Trophoblast cell (in vitro differentiated cells and primary cell): ENCODE measurements around the gene EDC4.

Source experiments
- DNase-seq, 2 donors: peaks; one replicate each; pipeline ENCODE4 v3.0.0-alpha.2; 2016
- H2AFZ ChIP-seq: 2 replicates; pipeline ENCODE4 v1.6.1; 2013; ENCODE audit warnings: low read length, moderate library complexity, mild to moderate bottlenecking; ENCODE audit not compliant: insufficient read depth, poor library complexity
- H2AK5ac ChIP-seq: 2 replicates; pipeline ENCODE4 v1.6.1; 2013; ENCODE audit warnings: mild to moderate bottlenecking, low read length
- H2BK120ac ChIP-seq: 2 replicates; pipeline ENCODE4 v1.6.1; 2013; ENCODE audit warnings: low read length, mild to moderate bottlenecking, moderate library complexity; ENCODE audit not compliant: insufficient read depth, poor library complexity
- H2BK12ac ChIP-seq: 2 replicates; pipeline ENCODE4 v1.6.1; 2013; ENCODE audit warnings: mild to moderate bottlenecking, low read length, moderate library complexity
- H2BK5ac ChIP-seq: 2 replicates; pipeline ENCODE4 v1.6.1; 2013; ENCODE audit warnings: low read length, low read depth, moderate library complexity, mild to moderate bottlenecking; ENCODE audit not compliant: poor library complexity
- H3K14ac ChIP-seq: 2 replicates; pipeline ENCODE4 v1.6.1; 2013; ENCODE audit warnings: mild to moderate bottlenecking, low read length
- H3K18ac ChIP-seq: 2 replicates; pipeline ENCODE4 v1.6.1; 2013; ENCODE audit warnings: mild to moderate bottlenecking, low read length
- H3K23ac ChIP-seq: 2 replicates; pipeline ENCODE4 v1.6.1; 2013; ENCODE audit warnings: low read length
- H3K27ac ChIP-seq: 2 replicates; pipeline ENCODE4 v1.5.1; 2013; ENCODE audit warnings: low read depth, mild to moderate bottlenecking, inconsistent platforms, low read length, moderate library complexity
- H3K27me3 ChIP-seq: 2 replicates; pipeline ENCODE4 v1.6.1; 2013; ENCODE audit warnings: inconsistent platforms, mild to moderate bottlenecking, low read length, moderate library complexity; ENCODE audit not compliant: insufficient read depth
- H3K36me3 ChIP-seq, 2 experiments: 1 replicate in 1 of 2; 2 replicates in 1 of 2; pipeline ENCODE4 v1.6.1; 2013; ENCODE audit warnings: low read length in 2 of 2, mild to moderate bottlenecking in 2 of 2, moderate library complexity in 1 of 2; ENCODE audit not compliant: insufficient read depth in 2 of 2, control insufficient read depth in 1 of 2
- H3K4ac ChIP-seq: 2 replicates; pipeline ENCODE4 v1.6.1; 2013; ENCODE audit warnings: low read depth, mild to moderate bottlenecking, low read length, moderate library complexity
- H3K4me1 ChIP-seq, 2 experiments: 1 replicate in 1 of 2; 2 replicates in 1 of 2; pipeline ENCODE4 v1.6.1; 2013; ENCODE audit warnings: low read length in 2 of 2, mild to moderate bottlenecking in 2 of 2, moderate library complexity in 1 of 2; ENCODE audit not compliant: insufficient read depth in 2 of 2, control insufficient read depth in 1 of 2
- H3K4me2 ChIP-seq: 2 replicates; pipeline ENCODE4 v1.6.1; 2013; ENCODE audit warnings: inconsistent platforms, mild to moderate bottlenecking, low read length, moderate library complexity
- H3K4me3 ChIP-seq: 2 replicates; pipeline ENCODE4 v1.5.1; 2013; ENCODE audit warnings: mild to moderate bottlenecking, low read depth, low read length, inconsistent platforms
- H3K79me1 ChIP-seq: one replicate; pipeline ENCODE4 v1.6.1; 2013; ENCODE audit warnings: low read length
- H3K79me2 ChIP-seq: 2 replicates; pipeline ENCODE4 v1.6.1; 2013; ENCODE audit warnings: low read length, mild to moderate bottlenecking; ENCODE audit not compliant: control insufficient read depth, insufficient read depth, poor library complexity
- H3K9ac ChIP-seq: 2 replicates; pipeline ENCODE4 v1.6.1; 2013; ENCODE audit warnings: mild to moderate bottlenecking, low read length
- H3K9me3 ChIP-seq: 2 replicates; pipeline ENCODE4 v1.6.1; 2013; ENCODE audit warnings: low read depth, mild to moderate bottlenecking, control low read depth, inconsistent platforms, low read length; ENCODE audit not compliant: insufficient read depth
- H4K12ac ChIP-seq: 2 replicates; pipeline ENCODE4 v1.6.1; 2013; ENCODE audit warnings: low read depth, mild to moderate bottlenecking, low read length, moderate library complexity
- H4K8ac ChIP-seq: 2 replicates; pipeline ENCODE4 v1.6.1; 2013; ENCODE audit warnings: low read depth, mild to moderate bottlenecking, low read length, moderate library complexity
- H4K91ac ChIP-seq: one replicate; pipeline ENCODE4 v1.6.1; 2013; ENCODE audit warnings: low read depth, mild to moderate bottlenecking, low read length, moderate library complexity
- WGBS: extraction: QIAGEN DNeasy Blood & Tissue Kit; methylation state at CpG from one replicate; pipeline ENCODE4 v1.1.7; 2013; ENCODE audit warnings: missing lambda C conversion rate; ENCODE audit not compliant: insufficient read length, insufficient coverage; ENCODE audit errors: extremely low coverage; 5-methylcytosine and 5-hydroxymethylcytosine counted together

EDC4 gene

DNA sequence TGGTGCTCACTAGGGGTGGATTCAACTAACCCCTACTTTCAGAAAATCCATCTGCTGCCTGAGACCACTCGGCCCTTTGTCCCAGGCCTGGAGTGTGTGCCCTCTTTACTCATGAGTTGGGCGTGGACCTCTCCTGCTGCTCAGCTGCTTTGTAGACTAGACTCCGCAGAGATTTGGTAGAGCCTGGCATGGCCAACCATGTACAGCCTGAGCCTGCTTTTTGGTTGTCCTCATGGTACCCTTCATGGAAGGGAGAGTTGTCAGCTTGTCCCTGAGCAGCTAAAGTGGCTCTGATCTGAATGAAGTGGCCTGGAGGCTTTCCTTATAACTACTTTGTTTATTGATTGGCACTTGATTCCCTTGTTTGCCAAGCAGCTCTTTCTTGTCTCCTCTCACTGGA lies 1.5 kb downstream of the EDC4 start:
- H2BK120ac ChIP-seq, result no peak overlapping the region
- peak overlapping the region; percentile 78 for H3K4ac ChIP-seq
- H3K18ac ChIP-seq, result no peak overlapping the region
- peak overlapping the region; percentile 92 for H3K4me2 ChIP-seq
- no peak overlapping the region for H3K14ac ChIP-seq
- peaks cover 2% of the 10 kb centered on the region for H3K9me3 ChIP-seq
- H4K12ac ChIP-seq, result no peak overlapping the region
- H3K79me1 ChIP-seq, result peaks cover 4% of the 10 kb centered on the region
- no CpG with 5 or more reads among the region's 3 CpGs for WGBS
- no peak overlapping the region for H3K23ac ChIP-seq
- H2AK5ac ChIP-seq, result no peak overlapping the region
- no peak overlapping the region for H4K8ac ChIP-seq
- H3K9ac ChIP-seq, result no peak overlapping the region
- no peak overlapping the region for H2AFZ ChIP-seq
- H3K27me3 ChIP-seq, result no peaks in the 10 kb centered on the region
- no peak overlapping the region for H4K91ac ChIP-seq
- no peak overlapping the region for H3K27ac ChIP-seq
- H2BK12ac ChIP-seq, result no peak overlapping the region
- peaks cover 3 to 8% of the 10 kb centered on the region in 2 experiments for H3K4me1 ChIP-seq
- H3K36me3 ChIP-seq, result peaks cover 51 to 64% of the 10 kb centered on the region in 2 experiments
- no peak for DNase-seq
- H2BK5ac ChIP-seq, result no peak overlapping the region
- peaks cover 12% of the 10 kb centered on the region for H3K79me2 ChIP-seq
- no peak overlapping the region for H3K4me3 ChIP-seq

DNA sequence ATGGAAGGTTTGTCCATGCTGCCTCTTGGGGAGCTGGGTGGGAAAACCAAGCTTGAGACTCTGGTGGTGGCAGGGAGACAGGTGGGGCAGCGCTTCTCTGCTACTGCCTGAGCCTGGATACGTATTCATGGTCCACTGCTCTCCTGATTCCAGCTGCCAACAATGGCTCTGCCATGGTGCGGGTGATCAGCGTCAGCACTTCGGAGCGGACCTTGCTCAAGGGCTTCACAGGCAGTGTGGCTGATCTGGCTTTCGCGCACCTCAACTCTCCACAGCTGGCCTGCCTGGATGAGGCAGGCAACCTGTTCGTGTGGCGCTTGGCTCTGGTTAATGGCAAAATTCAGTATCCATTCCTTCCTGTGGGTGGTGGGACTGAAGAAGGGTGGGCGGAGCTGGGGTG lies 4.2 kb downstream of the EDC4 start:
- H3K36me3 ChIP-seq, result peaks cover 61 to 68% of the 10 kb centered on the region in 2 experiments
- no peak overlapping the region for H3K27ac ChIP-seq
- H2BK12ac ChIP-seq, result no peak overlapping the region
- H2AFZ ChIP-seq, result no peak overlapping the region
- peaks cover 12% of the 10 kb centered on the region for H3K79me2 ChIP-seq
- no peak overlapping the region for H4K8ac ChIP-seq
- H3K9me3 ChIP-seq, result peaks cover 6% of the 10 kb centered on the region
- no CpG with 5 or more reads among the region's 11 CpGs for WGBS
- no peak overlapping the region for H3K4ac ChIP-seq
- no peak overlapping the region for H3K18ac ChIP-seq
- H2BK5ac ChIP-seq, result no peak overlapping the region
- H3K14ac ChIP-seq, result no peak overlapping the region
- H3K23ac ChIP-seq, result no peak overlapping the region
- H3K4me3 ChIP-seq, result no peak overlapping the region
- H4K12ac ChIP-seq, result no peak overlapping the region
- H3K27me3 ChIP-seq, result no peaks in the 10 kb centered on the region
- H3K4me2 ChIP-seq, result no peak overlapping the region
- H3K79me1 ChIP-seq, result peaks cover 4% of the 10 kb centered on the region
- DNase-seq, result no peak
- peaks cover 3 to 8% of the 10 kb centered on the region in 2 experiments for H3K4me1 ChIP-seq
- H3K9ac ChIP-seq, result no peak overlapping the region
- no peak overlapping the region for H4K91ac ChIP-seq
- no peak overlapping the region for H2BK120ac ChIP-seq
- no peak overlapping the region for H2AK5ac ChIP-seq

DNA sequence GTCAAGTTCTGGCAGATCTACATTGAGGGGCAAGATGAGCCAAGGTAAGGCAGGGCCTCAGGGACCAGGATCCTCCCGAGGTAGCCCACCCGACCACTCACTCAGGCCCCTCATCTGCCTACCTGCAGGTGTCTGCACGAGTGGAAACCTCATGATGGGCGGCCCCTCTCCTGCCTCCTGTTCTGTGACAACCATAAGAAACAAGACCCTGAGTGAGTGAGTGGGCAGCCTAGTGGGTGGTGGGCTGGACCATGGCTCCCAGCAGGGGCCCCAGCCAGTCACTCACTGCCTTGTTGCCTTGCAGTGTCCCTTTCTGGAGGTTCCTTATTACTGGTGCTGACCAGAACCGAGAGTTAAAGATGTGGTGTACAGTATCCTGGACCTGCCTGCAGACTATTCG lies 5.4 kb downstream of the EDC4 start:
- H3K36me3 ChIP-seq, result peaks cover 71 to 76% of the 10 kb centered on the region in 2 experiments
- H3K9ac ChIP-seq, result no peak overlapping the region
- no peaks in the 10 kb centered on the region for H3K27me3 ChIP-seq
- H3K9me3 ChIP-seq, result peaks cover 6% of the 10 kb centered on the region
- no peak overlapping the region for H2BK120ac ChIP-seq
- no CpG with 5 or more reads among the region's 6 CpGs for WGBS
- H2AFZ ChIP-seq, result no peak overlapping the region
- no peak overlapping the region for H4K12ac ChIP-seq
- H3K14ac ChIP-seq, result no peak overlapping the region
- peaks cover 8% of the 10 kb centered on the region for H3K79me2 ChIP-seq
- H3K4ac ChIP-seq, result no peak overlapping the region
- H2AK5ac ChIP-seq, result no peak overlapping the region
- no peak for DNase-seq
- no peak overlapping the region for H4K91ac ChIP-seq
- no peak overlapping the region for H2BK12ac ChIP-seq
- H4K8ac ChIP-seq, result no peak overlapping the region
- H3K4me3 ChIP-seq, result no peak overlapping the region
- H3K79me1 ChIP-seq, result no peaks in the 10 kb centered on the region
- no peak overlapping the region for H2BK5ac ChIP-seq
- H3K27ac ChIP-seq, result no peak overlapping the region
- H3K4me1 ChIP-seq, result peaks cover 11 to 15% of the 10 kb centered on the region in 2 experiments
- H3K23ac ChIP-seq, result no peak overlapping the region
- no peak overlapping the region for H3K4me2 ChIP-seq
- H3K18ac ChIP-seq, result no peak overlapping the region

DNA sequence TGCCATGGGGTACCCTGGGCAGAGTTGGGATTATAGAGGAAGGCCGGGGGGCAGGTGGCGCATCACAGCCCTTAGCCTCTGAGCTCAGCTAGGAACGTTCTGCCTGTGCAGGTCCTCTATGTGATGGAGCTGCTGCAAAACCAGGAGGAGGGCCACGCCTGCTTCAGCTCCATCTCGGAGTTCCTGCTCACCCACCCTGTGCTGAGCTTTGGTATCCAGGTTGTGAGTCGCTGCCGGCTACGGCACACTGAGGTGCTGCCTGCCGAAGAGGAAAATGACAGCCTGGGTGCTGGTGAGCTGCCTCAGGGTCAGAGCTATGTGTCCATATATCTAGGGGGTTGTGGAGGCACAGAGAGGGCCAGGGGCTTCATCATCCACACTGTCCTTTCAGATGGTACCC lies 6.0 kb downstream of the EDC4 start:
- Histone ChIP-seq H3K4me1 (peaks cover 17 to 19% of the 10 kb centered on the region in 2 experiments), H3K27ac (no peak overlapping the region), H3K79me1 (no peaks in the 10 kb centered on the region), H2BK120ac (no peak overlapping the region), H3K18ac (no peak overlapping the region), H3K23ac (no peak overlapping the region), H3K36me3 (peaks cover 76 to 80% of the 10 kb centered on the region in 2 experiments), H2AK5ac (no peak overlapping the region), H3K27me3 (no peaks in the 10 kb centered on the region), H4K8ac (no peak overlapping the region), H3K4me2 (no peak overlapping the region), H3K14ac (no peak overlapping the region), H3K9ac (no peak overlapping the region), H3K4ac (no peak overlapping the region), H3K4me3 (no peak overlapping the region), H2BK12ac (no peak overlapping the region), H3K9me3 (peaks cover 6% of the 10 kb centered on the region), H2AFZ (no peak overlapping the region), H4K91ac (no peak overlapping the region), H3K79me2 (peaks cover 4% of the 10 kb centered on the region), H2BK5ac (no peak overlapping the region), H4K12ac (no peak overlapping the region)
- no CpG with 5 or more reads among the region's 9 CpGs for WGBS
- DNase-seq, result no peak
